Fibroblast of lung (primary cell): ENCODE results near the gene LRMDA. TPM values are rescaled to one million over a fixed set of nuclear protein-coding genes. Genes with fewer than 3 reads are reported as not detected.

Experiments used
- DNase-seq, 2 donors: peaks; one replicate each; pipeline versions ENCODE4 v3.0.0 to v3.0.0-alpha.2; 2010; ENCODE audit warnings: low read depth in 2 of 2
- H2AFZ ChIP-seq: 2 replicates; pipeline ENCODE4 v1.5.1; 2012; ENCODE audit warnings: low read length, control low read depth, inconsistent platforms
- H3K27ac ChIP-seq: 2 replicates; pipeline ENCODE4 v1.5.1; 2011; ENCODE audit warnings: low read length, control low read depth; ENCODE audit not compliant: insufficient read depth
- H3K27me3 ChIP-seq: 2 replicates; pipeline ENCODE4 v1.5.1; 2011; ENCODE audit warnings: mild to moderate bottlenecking, low read length; ENCODE audit not compliant: control insufficient read depth, insufficient read depth
- H3K36me3 ChIP-seq: 2 replicates; pipeline ENCODE4 v1.5.1; 2011; ENCODE audit warnings: low read length; ENCODE audit not compliant: control insufficient read depth, insufficient read depth
- H3K4me1 ChIP-seq: 2 replicates; pipeline ENCODE4 v1.5.1; 2011; ENCODE audit warnings: low read length; ENCODE audit not compliant: control insufficient read depth, insufficient read depth; ENCODE audit errors: extremely low read depth
- H3K4me2 ChIP-seq: 2 replicates; pipeline ENCODE4 v1.5.1; 2011; ENCODE audit warnings: low read length, control low read depth; ENCODE audit not compliant: insufficient read depth; ENCODE audit errors: extremely low read depth
- H3K4me3 ChIP-seq, 4 experiments: fragments of 200-600 bp in 1 of 4; sonication (generic) in 1 of 4; replicated peaks in 1 of 4; 2 replicates each; pipeline ENCODE4 v1.5.1; 2011 to 2016; ENCODE audit warnings: low read length in 4 of 4, low read depth in 3 of 4, mild to moderate bottlenecking in 3 of 4, control low read depth in 2 of 4, inconsistent platforms in 1 of 4, mixed read lengths in 1 of 4; ENCODE audit not compliant: insufficient read depth in 1 of 4; ENCODE audit errors: control extremely low read depth in 1 of 4
- H3K79me2 ChIP-seq: 2 replicates; pipeline ENCODE4 v1.5.1; 2012; ENCODE audit warnings: mild to moderate bottlenecking, low read length, inconsistent platforms; ENCODE audit not compliant: control insufficient read depth, insufficient read depth
- H3K9ac ChIP-seq: 2 replicates; pipeline ENCODE4 v1.5.1; 2011; ENCODE audit warnings: mild to moderate bottlenecking, low read length, control low read depth; ENCODE audit not compliant: insufficient read depth
- H3K9me3 ChIP-seq: 2 replicates; pipeline ENCODE4 v1.5.1; 2012; ENCODE audit warnings: low read depth, low read length; ENCODE audit not compliant: control insufficient read depth, insufficient read depth
- H4K20me1 ChIP-seq: 2 replicates; pipeline ENCODE4 v1.5.1; 2011; ENCODE audit warnings: low read length; ENCODE audit not compliant: control insufficient read depth, insufficient read depth; ENCODE audit errors: extremely low read depth
- CTCF ChIP-seq, 2 donors: IDR thresholded peaks in 1 of 2; conservative IDR thresholded peaks in 1 of 2; 1 replicate in 1 of 2; 2 replicates in 1 of 2; pipeline ENCODE4 v1.5.1; 2011 to 2012; ENCODE audit warnings: low read length in 2 of 2, control low read depth in 1 of 2, inconsistent platforms in 1 of 2, low read depth in 1 of 2, mild to moderate bottlenecking in 1 of 2
- EZH2 ChIP-seq: IDR thresholded peaks from 2 replicates; pipeline ENCODE4 v1.5.1; 2012; ENCODE audit warnings: low read length, control low read depth, mild to moderate bottlenecking; ENCODE audit errors: missing control alignments
- polyA plus RNA-seq, 2 donors: library from polyadenylated mRNA; depleted of rRNA in 1 of 2; stranded (reverse) in 1 of 2; unstranded in 1 of 2; fragments of >200 nt; gene quantifications; 2 replicates each; pipeline ENCODE4 v1.2.1, GENCODE V29; 2011 to 2012; ENCODE audit warnings: missing spikeins in 1 of 2
- total RNA-seq: library from RNA; depleted of rRNA; stranded (reverse); fragments of >200 nt; gene quantifications from 2 replicates; pipeline ENCODE4 v1.2.1, GENCODE V29; 2014

Gene LRMDA
- total and polyA plus RNA-seq, 2 donors (not counting 1 experiment from before 2014, with no cell fraction given) = 1.7 to 2.0 TPM

- Histone ChIP-seq H3K79me2 (no peaks in the 10 kb centered on the region), H3K4me2 (peak overlapping the region; percentile 11), H3K9ac (no peak overlapping the region), H3K27ac (peak overlapping the region; percentile 11), H2AFZ (no peak overlapping the region), H3K4me1 (peaks cover 2% of the 10 kb centered on the region), H3K9me3 (no peaks in the 10 kb centered on the region), H3K27me3 (no peaks in the 10 kb centered on the region), H4K20me1 (no peaks in the 10 kb centered on the region), H3K4me3 (no peak overlapping the region), H3K36me3 (no peaks in the 10 kb centered on the region)
- TF ChIP-seq EZH2 = no peak
- no peak for TF ChIP-seq CTCF (conservative IDR thresholded peaks at IDR 0.05 in 1 of 2, IDR thresholded peaks at IDR 0.05 in 1 of 2; ENCODE audit: low read depth in 1 of 2, low read length in 2 of 2)
- peak; percentile 90 to 99 for DNase-seq
Observed at GRCh38 chr10:75971402-75972211, 540.2 kb downstream of the LRMDA start.

GRCh38 chr10:75972491-75973276, 541.3 kb downstream of the LRMDA start:
- peak overlapping the region; percentile 16 for H3K27ac ChIP-seq
- H2AFZ ChIP-seq = no peak overlapping the region
- no peak overlapping the region for H3K9ac ChIP-seq
- no peaks in the 10 kb centered on the region for H3K79me2 ChIP-seq
- peak overlapping the region; percentile 29 for H3K4me2 ChIP-seq
- TF ChIP-seq CTCF (conservative IDR thresholded peaks at IDR 0.05 in 1 of 2, IDR thresholded peaks at IDR 0.05 in 1 of 2; ENCODE audit: low read depth in 1 of 2, low read length in 2 of 2) = no peak
- no peak for TF ChIP-seq EZH2
- no peaks in the 10 kb centered on the region for H4K20me1 ChIP-seq
- peak; percentile 68 to 95 for DNase-seq
- no peaks in the 10 kb centered on the region for H3K27me3 ChIP-seq
- no peaks in the 10 kb centered on the region for H3K9me3 ChIP-seq
- no peak overlapping the region for H3K4me3 ChIP-seq
- peaks cover 2% of the 10 kb centered on the region for H3K4me1 ChIP-seq
- no peaks in the 10 kb centered on the region for H3K36me3 ChIP-seq

- Histone ChIP-seq H3K27ac (no peak overlapping the region), H3K4me1 (peaks cover 2% of the 10 kb centered on the region), H4K20me1 (no peaks in the 10 kb centered on the region), H3K36me3 (no peaks in the 10 kb centered on the region), H3K4me2 (no peak overlapping the region), H3K4me3 (no peak overlapping the region), H3K9ac (no peak overlapping the region), H3K27me3 (no peaks in the 10 kb centered on the region), H2AFZ (no peak overlapping the region), H3K79me2 (no peaks in the 10 kb centered on the region), H3K9me3 (no peaks in the 10 kb centered on the region)
- DNase-seq = no peak
- no peak for TF ChIP-seq CTCF (conservative IDR thresholded peaks at IDR 0.05 in 1 of 2, IDR thresholded peaks at IDR 0.05 in 1 of 2; ENCODE audit: low read depth in 1 of 2, low read length in 2 of 2)
- no peak for TF ChIP-seq EZH2
Observed at GRCh38 chr10:75974080-75974479, 542.7 kb downstream of the LRMDA start.
